Right lobe of liver (tissue), 4 donors: ENCODE data around the gene COL28A1.

ENCODE experiments used
- POLR2A ChIP-seq: fragments of 450-650 bp; IDR thresholded peaks from one replicate; pipeline ENCODE4 v1.6.1; 2017; ENCODE audit warnings: antibody characterized with exemption, mild to moderate bottlenecking
- TF ChIP-seq, protein P1 (sequence below), 4 donors: fragments of 200-600 bp in 3 of 4; fragments of 450-650 bp in 1 of 4; IDR thresholded peaks; one replicate each; pipeline versions ENCODE4 v1.5.1 to v1.8.0; 2016 to 2022; ENCODE audit warnings: antibody characterized with exemption in 4 of 4, mild to moderate bottlenecking in 2 of 4
- donor health status: DM: no; HTN: no; CAD: no.
- donor health status: DM: no; HTN: no; CAD: no.
- donor health status: DM: no; HTN: yes; CAD: no.

DNA sequence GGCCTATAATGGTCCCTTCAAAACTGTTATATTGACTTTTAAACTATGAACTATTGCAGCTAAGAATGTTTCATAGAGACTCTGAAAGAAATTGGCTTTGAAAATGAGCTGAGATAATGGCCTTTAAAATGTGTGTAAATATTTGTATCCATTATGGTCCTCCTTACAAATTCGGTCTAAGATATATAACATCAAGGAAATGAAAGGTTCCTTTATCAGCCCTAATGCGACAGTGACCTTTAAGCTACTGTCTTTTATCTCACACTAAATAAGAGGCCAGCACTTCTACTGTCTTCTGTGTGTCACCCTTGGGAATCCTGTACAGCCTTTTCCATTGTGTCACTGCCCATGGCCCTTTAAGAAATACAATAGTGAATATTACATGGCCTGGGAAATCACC, 19.5 kb downstream of the COL28A1 start:
- TF ChIP-seq, protein P1, sequence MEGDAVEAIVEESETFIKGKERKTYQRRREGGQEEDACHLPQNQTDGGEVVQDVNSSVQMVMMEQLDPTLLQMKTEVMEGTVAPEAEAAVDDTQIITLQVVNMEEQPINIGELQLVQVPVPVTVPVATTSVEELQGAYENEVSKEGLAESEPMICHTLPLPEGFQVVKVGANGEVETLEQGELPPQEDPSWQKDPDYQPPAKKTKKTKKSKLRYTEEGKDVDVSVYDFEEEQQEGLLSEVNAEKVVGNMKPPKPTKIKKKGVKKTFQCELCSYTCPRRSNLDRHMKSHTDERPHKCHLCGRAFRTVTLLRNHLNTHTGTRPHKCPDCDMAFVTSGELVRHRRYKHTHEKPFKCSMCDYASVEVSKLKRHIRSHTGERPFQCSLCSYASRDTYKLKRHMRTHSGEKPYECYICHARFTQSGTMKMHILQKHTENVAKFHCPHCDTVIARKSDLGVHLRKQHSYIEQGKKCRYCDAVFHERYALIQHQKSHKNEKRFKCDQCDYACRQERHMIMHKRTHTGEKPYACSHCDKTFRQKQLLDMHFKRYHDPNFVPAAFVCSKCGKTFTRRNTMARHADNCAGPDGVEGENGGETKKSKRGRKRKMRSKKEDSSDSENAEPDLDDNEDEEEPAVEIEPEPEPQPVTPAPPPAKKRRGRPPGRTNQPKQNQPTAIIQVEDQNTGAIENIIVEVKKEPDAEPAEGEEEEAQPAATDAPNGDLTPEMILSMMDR (IDR thresholded peaks at IDR 0.05), result no peak
- no peak for TF ChIP-seq POLR2A
